Testis (tissue), 3 donors: Measurements from ENCODE around the gene BLM. TPM values are rescaled to one million over a fixed set of nuclear protein-coding genes. Genes with fewer than 3 reads are reported as not detected.

Source experiments
- DNase-seq: peaks from one replicate; pipeline ENCODE4 v3.0.0-alpha.2; 2019
- H3K27ac ChIP-seq, 2 donors: fragments of 200-600 bp; sonication (generic); one replicate each; pipeline ENCODE4 v1.5.1; 2019
- H3K27me3 ChIP-seq: fragments of 200-600 bp; sonication (generic); one replicate; pipeline ENCODE4 v1.5.1; 2019
- H3K36me3 ChIP-seq: fragments of 200-600 bp; sonication (generic); one replicate; pipeline ENCODE4 v1.5.1; 2017; ENCODE audit warnings: low read depth; ENCODE audit errors: missing control alignments
- H3K4me1 ChIP-seq: fragments of 200-600 bp; sonication (generic); one replicate; pipeline ENCODE4 v1.5.1; 2019
- H3K4me3 ChIP-seq, 2 donors: fragments of 200-600 bp; sonication (generic); one replicate each; pipeline ENCODE4 v1.5.1; 2017 to 2019
- H3K9me3 ChIP-seq: fragments of 200-600 bp; sonication (generic); one replicate; pipeline ENCODE4 v1.5.1; 2017
- POLR2A ChIP-seq: fragments of 450-650 bp; IDR thresholded peaks from one replicate; pipeline ENCODE4 v1.6.1; 2017; ENCODE audit warnings: antibody characterized with exemption, mild to moderate bottlenecking, moderate library complexity
- WGBS, 2 donors: methylation state at CpG; one replicate each; pipeline ENCODE4 v1.1.5; 2018; 5-methylcytosine and 5-hydroxymethylcytosine counted together
- intact Hi-C: fragments of 100-400 bp; cut with DNase I; formaldehyde crosslinking; loops from one replicate; pipeline ENCODE4 v1.15.1; 2023; ENCODE audit warnings: low total_unique reads
- polyA plus RNA-seq: library from polyadenylated mRNA; stranded (reverse); fragments of 350-450 nt; fragmentation: Illumina TruSeq; extraction: RNeasy Lipid Tissue Mini Kit (QIAGEN cat#74804); gene quantifications from one replicate; pipeline ENCODE4 v1.2.3, GENCODE V29; 2014; ENCODE audit warnings: low read depth, low replicate concordance; ENCODE audit not compliant: insufficient read depth
- total RNA-seq, 2 donors: library from RNA; depleted of rRNA; stranded (reverse); fragments of >200 nt; gene quantifications; one replicate each; pipeline ENCODE4 v1.2.3, GENCODE V29; 2016
- TF ChIP-seq, protein P1 (sequence below), 3 experiments: fragments of 450-650 bp in 2 of 3; fragments of 200-600 bp in 1 of 3; sonication (generic) in 1 of 3; IDR thresholded peaks; one replicate each; pipeline ENCODE4 v1.5.1; 2016 to 2019; ENCODE audit warnings: antibody characterized with exemption in 3 of 3, mild to moderate bottlenecking in 2 of 3, moderate library complexity in 1 of 3

Gene BLM
- total and polyA plus RNA-seq, 3 donors from 2014 or later, result 5.8 to 6.7 (median 5.9) TPM

DNA sequence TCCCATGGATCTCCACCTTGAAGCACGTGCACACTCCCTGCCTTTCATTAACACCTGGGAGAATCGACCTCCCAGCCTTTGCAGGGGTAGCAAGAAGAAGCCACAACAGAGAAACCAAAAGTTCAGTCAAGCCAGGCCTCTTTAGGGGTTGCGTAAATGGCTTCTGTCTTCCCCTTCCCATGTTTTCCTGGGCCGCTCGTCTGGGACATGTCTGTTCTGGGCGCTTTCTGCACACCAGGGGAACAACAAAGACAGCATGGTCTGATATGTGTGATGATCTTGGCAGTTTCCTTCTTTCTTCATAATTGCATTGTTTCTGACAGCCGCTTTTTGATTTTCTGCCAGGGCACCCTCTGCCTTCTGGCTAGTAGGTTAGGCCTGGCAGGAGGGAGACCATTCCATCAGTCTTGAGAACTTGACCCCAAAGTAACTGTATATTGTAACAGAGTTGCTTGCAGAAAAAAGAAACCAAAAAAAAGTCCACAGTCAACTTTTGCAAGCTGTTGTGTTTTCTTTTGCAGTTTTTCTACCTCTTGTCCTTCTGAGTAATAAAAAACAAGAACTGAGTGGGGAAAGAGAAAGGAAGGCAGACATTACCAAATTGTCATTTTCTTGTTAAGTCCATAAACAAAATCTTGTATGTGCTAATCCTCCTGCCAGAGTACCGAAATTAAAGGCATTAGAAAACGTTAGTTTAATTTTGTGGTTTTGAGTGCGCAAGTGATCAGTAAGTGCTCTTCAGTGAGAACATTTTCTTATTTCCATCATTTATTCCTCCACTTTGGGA is 95.2 kb downstream of the BLM start:
- intact Hi-C loops, result no loop called here
- Histone ChIP-seq H3K27me3 (no peaks in the 10 kb centered on the region), H3K4me1 (peaks cover 4% of the 10 kb centered on the region), H3K4me3 (no peak overlapping the region), H3K36me3 (no peaks in the 10 kb centered on the region), H3K9me3 (no peaks in the 10 kb centered on the region), H3K27ac (no peak overlapping the region)
- DNase-seq, result no peak
- TF ChIP-seq POLR2A, result no peak
- TF ChIP-seq, protein P1, sequence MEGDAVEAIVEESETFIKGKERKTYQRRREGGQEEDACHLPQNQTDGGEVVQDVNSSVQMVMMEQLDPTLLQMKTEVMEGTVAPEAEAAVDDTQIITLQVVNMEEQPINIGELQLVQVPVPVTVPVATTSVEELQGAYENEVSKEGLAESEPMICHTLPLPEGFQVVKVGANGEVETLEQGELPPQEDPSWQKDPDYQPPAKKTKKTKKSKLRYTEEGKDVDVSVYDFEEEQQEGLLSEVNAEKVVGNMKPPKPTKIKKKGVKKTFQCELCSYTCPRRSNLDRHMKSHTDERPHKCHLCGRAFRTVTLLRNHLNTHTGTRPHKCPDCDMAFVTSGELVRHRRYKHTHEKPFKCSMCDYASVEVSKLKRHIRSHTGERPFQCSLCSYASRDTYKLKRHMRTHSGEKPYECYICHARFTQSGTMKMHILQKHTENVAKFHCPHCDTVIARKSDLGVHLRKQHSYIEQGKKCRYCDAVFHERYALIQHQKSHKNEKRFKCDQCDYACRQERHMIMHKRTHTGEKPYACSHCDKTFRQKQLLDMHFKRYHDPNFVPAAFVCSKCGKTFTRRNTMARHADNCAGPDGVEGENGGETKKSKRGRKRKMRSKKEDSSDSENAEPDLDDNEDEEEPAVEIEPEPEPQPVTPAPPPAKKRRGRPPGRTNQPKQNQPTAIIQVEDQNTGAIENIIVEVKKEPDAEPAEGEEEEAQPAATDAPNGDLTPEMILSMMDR (IDR thresholded peaks at IDR 0.05), result no peak
- 86 to 88% methylated on average over 10 of the region's 10 CpGs for WGBS, 2 donors

DNA sequence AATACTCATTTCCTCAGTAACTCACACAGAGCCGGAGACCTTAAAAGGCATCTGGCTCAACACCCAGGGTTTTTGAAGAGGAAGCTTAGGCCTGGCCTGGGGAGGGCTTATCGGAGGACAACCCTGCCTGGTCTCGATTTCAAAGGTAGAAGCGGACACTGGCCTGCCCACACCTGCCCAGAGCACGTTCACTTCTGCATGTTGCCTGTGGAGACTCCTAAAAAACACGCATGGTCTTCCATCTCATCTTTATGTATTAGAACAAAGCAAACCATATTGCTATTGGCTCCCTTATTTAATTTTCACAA is 95.8 kb downstream of the BLM start:
- no peaks in the 10 kb centered on the region for H3K36me3 ChIP-seq
- TF ChIP-seq POLR2A, result no peak
- TF ChIP-seq, protein P1 (IDR thresholded peaks at IDR 0.05), result no peak
- peaks cover 4% of the 10 kb centered on the region for H3K4me1 ChIP-seq
- 95% methylated on average over 6 of the region's 6 CpGs for WGBS, 2 donors
- no peak for DNase-seq
- intact Hi-C loops, result no loop called here
- H3K27me3 ChIP-seq, result no peaks in the 10 kb centered on the region
- no peaks in the 10 kb centered on the region for H3K9me3 ChIP-seq
- no peak overlapping the region for H3K4me3 ChIP-seq
- H3K27ac ChIP-seq, result no peak overlapping the region

DNA sequence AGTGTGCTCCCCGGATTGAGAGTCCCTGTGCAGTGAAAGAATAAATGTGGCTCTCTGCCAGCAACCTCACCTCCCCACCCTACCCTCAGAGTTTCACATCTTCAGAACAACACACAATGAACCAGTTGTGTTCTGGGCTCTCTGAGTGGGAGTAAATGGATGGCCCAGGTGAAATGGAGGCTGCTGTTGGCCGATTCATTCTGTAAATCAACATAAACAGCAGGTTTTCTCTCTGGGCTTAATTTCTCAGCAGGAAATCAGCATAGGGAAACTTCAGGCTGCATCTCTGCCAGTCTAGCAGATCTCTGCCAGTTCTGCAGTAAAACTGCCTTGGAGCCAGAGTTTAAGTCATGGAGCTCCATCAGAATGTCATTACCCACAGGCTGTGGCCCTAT is 96.6 kb downstream of the BLM start:
- no peak overlapping the region for H3K27ac ChIP-seq
- TF ChIP-seq, protein P1 (IDR thresholded peaks at IDR 0.05), result no peak
- TF ChIP-seq POLR2A, result no peak

DNA sequence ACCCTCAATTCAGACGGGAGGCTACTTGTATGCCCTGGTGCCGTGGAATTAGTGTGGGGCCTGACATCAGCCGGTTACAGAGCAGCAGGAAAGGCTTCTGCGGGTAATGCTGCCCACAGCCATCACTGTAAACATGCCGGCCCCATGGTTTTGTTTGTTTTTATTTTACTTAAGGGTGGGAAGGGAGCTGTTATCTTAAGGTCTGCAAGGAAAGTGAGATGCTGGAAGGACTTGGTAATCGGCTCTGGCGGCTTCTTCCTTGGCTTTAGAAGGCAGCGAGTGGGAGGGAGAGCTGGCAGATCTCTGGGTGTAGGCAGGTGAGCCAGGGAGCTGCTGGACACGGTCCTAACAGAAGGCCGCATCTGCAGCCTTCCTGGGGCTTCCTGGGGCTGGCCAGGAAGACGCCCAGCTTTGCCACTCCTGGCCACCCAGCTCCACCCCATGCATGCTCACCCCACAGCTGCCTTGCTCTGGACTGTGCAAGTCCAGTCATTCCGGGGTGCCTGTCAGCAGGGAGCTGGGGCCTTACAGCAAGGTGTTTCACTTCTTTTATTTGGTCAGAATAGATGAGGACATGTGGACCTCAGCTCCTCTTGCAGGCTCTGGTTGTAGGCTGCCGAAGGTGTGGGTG is 97.2 kb downstream of the BLM start:
- no peak for DNase-seq
- intact Hi-C loops, result no loop called here
- no peaks in the 10 kb centered on the region for H3K27me3 ChIP-seq
- H3K9me3 ChIP-seq, result no peaks in the 10 kb centered on the region
- no peak overlapping the region for H3K4me3 ChIP-seq
- no peaks in the 10 kb centered on the region for H3K36me3 ChIP-seq
- no peak for TF ChIP-seq POLR2A
- 55 to 83% methylated on average over 7 to 13 of the region's 13 CpGs for WGBS, 2 donors
- no peak overlapping the region for H3K27ac ChIP-seq
- H3K4me1 ChIP-seq, result peaks cover 12% of the 10 kb centered on the region

More for the DNA sequence above, 96.6 kb downstream of the BLM start:
- Histone ChIP-seq H3K4me3 (no peak overlapping the region), H3K9me3 (no peaks in the 10 kb centered on the region), H3K27me3 (no peaks in the 10 kb centered on the region), H3K4me1 (peaks cover 9% of the 10 kb centered on the region), H3K36me3 (no peaks in the 10 kb centered on the region)
- DNase-seq, result no peak
- 61 to 69% methylated on average over 2 of the region's 2 CpGs for WGBS, 2 donors
- intact Hi-C loops, result no loop called here

DNA sequence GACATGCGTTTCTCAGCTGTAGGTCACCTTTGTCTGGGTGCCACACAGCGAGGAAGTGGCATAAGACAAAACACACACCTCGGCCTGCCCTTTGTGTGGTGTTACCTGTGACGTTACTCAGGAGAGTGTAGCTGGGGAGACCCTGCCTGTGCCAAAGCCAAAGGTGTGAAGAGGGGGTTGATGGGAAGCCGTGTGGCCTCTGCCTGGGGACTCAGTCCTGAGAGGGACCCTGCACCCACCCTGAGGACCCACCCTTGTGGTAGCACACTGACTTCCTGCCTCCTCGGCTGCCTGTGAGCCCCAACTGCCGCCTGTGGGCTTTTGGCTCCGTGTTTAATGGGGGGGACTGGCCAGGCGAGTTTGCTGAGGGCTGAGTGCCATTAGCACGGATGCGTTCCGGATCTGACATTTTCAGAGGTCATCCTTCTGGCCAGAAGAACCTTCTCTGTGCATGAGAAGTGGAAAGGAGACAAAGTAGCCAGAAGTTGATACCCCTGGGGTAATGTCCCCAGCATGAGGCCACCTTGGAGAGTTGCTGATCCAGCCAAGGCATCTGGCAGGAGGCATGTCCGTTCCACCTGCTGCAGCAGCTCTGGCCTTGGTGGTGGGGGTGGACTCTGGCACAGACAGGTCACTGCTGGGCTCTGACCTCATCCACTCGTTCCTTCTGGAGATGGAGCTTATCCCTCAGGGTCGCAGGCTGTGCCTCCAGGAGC is 99.4 kb downstream of the BLM start:
- intact Hi-C loops, result no loop called here
- DNase-seq, result no peak
- H3K27ac ChIP-seq, result no peak overlapping the region
- WGBS, 2 donors, result 86 to 87% methylated on average over 10 to 15 of the region's 15 CpGs
- H3K4me3 ChIP-seq, result no peak overlapping the region
- no peaks in the 10 kb centered on the region for H3K27me3 ChIP-seq
- no peaks in the 10 kb centered on the region for H3K36me3 ChIP-seq
- TF ChIP-seq POLR2A, result no peak
- TF ChIP-seq, protein P1 (IDR thresholded peaks at IDR 0.05), result no peak
- peaks cover 15% of the 10 kb centered on the region for H3K4me1 ChIP-seq
- no peaks in the 10 kb centered on the region for H3K9me3 ChIP-seq
